GM23338 (cell line): ENCODE results near the gene THBS3. TPM values are rescaled to one million over a fixed set of nuclear protein-coding genes. Genes with fewer than 3 reads are reported as not detected.
A peak's percentile ranks its signal among the peaks of the same experiment; 100 is the strongest.

Experiments
- ATAC-seq: fragments of 200-7000 bp; cut with Tn5 transposase; 3 replicates; pipeline ENCODE4 v1.9.1; 2020
- DNase-seq: peaks from one replicate; pipeline ENCODE4 v3.0.0-alpha.2; 2015; ENCODE audit warnings: low spot score
- H2AFZ ChIP-seq: fragments of 200-600 bp; sonication (generic); 2 replicates; pipeline ENCODE4 v1.8.0; 2016; ENCODE audit warnings: antibody characterized with exemption, mild to moderate bottlenecking, moderate library complexity
- H3F3A ChIP-seq: fragments of 200-600 bp; sonication (generic); replicated peaks from 2 replicates; pipeline ENCODE4 v1.8.0; 2017; ENCODE audit warnings: antibody characterized with exemption, mixed run types, low read depth
- H3K27ac ChIP-seq: fragments of 200-600 bp; sonication (generic); 2 replicates; pipeline ENCODE4 v1.6.1; 2016; ENCODE audit warnings: low read depth
- H3K27me3 ChIP-seq: fragments of 200-600 bp; sonication (generic); 2 replicates; pipeline ENCODE4 v1.8.0; 2016; ENCODE audit warnings: mild to moderate bottlenecking, mixed run types, moderate library complexity; ENCODE audit not compliant: insufficient read depth
- H3K36me3 ChIP-seq: fragments of 200-600 bp; sonication (generic); 2 replicates; pipeline ENCODE4 v1.8.0; 2016; ENCODE audit warnings: mild to moderate bottlenecking; ENCODE audit not compliant: insufficient read depth
- H3K4me1 ChIP-seq: fragments of 200-600 bp; sonication (generic); 2 replicates; pipeline ENCODE4 v1.8.0; 2016; ENCODE audit warnings: mild to moderate bottlenecking, moderate library complexity; ENCODE audit not compliant: insufficient read depth
- H3K4me2 ChIP-seq: fragments of 200-600 bp; sonication (generic); 2 replicates; pipeline ENCODE4 v1.7.1; 2017; ENCODE audit warnings: mixed run types
- H3K4me3 ChIP-seq: fragments of 200-600 bp; sonication (generic); 2 replicates; pipeline ENCODE4 v1.6.1; 2016; ENCODE audit warnings: mixed run types
- H3K79me2 ChIP-seq: fragments of 200-600 bp; sonication (generic); replicated peaks from 2 replicates; pipeline ENCODE4 v1.8.0; 2017; ENCODE audit warnings: mild to moderate bottlenecking; ENCODE audit not compliant: insufficient read depth
- H3K9me2 ChIP-seq: fragments of 200-600 bp; sonication (generic); 2 replicates; pipeline ENCODE4 v1.8.0; 2017; ENCODE audit not compliant: insufficient read depth
- H4K20me1 ChIP-seq: fragments of 200-600 bp; sonication (generic); replicated peaks from 2 replicates; pipeline ENCODE4 v1.8.0; 2017; ENCODE audit warnings: mild to moderate bottlenecking; ENCODE audit not compliant: insufficient read depth
- H3K27ac Mint-ChIP-seq: 2 replicates; pipeline ENCODE4 v1.8.0; 2020; ENCODE audit warnings: inconsistent platforms, mild to moderate bottlenecking, moderate library complexity, mixed read lengths
- H3K27me3 Mint-ChIP-seq: 3 replicates; pipeline ENCODE4 v1.8.0; 2022; ENCODE audit warnings: low read depth, mild to moderate bottlenecking, moderate library complexity, mixed read lengths, inconsistent platforms; ENCODE audit not compliant: insufficient read depth, poor library complexity
- H3K36me3 Mint-ChIP-seq: 3 replicates; pipeline ENCODE4 v1.8.0; 2021; ENCODE audit warnings: low read depth, mild to moderate bottlenecking, inconsistent platforms, moderate library complexity, mixed read lengths
- H3K4me1 Mint-ChIP-seq: 3 replicates; pipeline ENCODE4 v1.8.0; 2020; ENCODE audit warnings: mild to moderate bottlenecking, inconsistent platforms, mixed read lengths
- H3K4me3 Mint-ChIP-seq: 3 replicates; pipeline ENCODE4 v1.8.0; 2021; ENCODE audit warnings: moderate library complexity, mild to moderate bottlenecking, inconsistent platforms, mixed read lengths
- H3K9me3 Mint-ChIP-seq: 3 replicates; pipeline ENCODE4 v1.8.0; 2020; ENCODE audit warnings: moderate library complexity, mild to moderate bottlenecking, inconsistent platforms, mixed read lengths
- CREB1 ChIP-seq: fragments of 250-450 bp; sonication (Bioruptor Pico); IDR thresholded peaks from 2 replicates; pipeline ENCODE4 v1.5.0; 2020; ENCODE audit warnings: low read depth, mild to moderate bottlenecking, moderate library complexity
- EZH2 ChIP-seq: fragments of 200-600 bp; sonication (generic); IDR thresholded peaks from one replicate; pipeline ENCODE4 v1.8.0; 2017; ENCODE audit warnings: antibody characterized with exemption, mild to moderate bottlenecking, low read depth; ENCODE audit not compliant: unreplicated experiment
- EZH2phosphoT487 ChIP-seq: fragments of 200-600 bp; sonication (generic); IDR thresholded peaks from one replicate; pipeline ENCODE4 v1.8.1; 2018; ENCODE audit warnings: antibody characterized with exemption; ENCODE audit not compliant: unreplicated experiment
- NANOG ChIP-seq: IDR thresholded peaks from 2 replicates; pipeline ENCODE4 v1.6.1; 2016; ENCODE audit warnings: antibody characterized with exemption, borderline replicate concordance
- POLR2AphosphoS5 ChIP-seq: IDR thresholded peaks from 2 replicates; pipeline ENCODE4 v1.6.1; 2016; ENCODE audit warnings: antibody characterized with exemption, low read depth
- STAT1 ChIP-seq: IDR thresholded peaks from one replicate; pipeline ENCODE4 v1.6.1; 2016; ENCODE audit warnings: antibody characterized with exemption; ENCODE audit not compliant: unreplicated experiment
- ZNF114 ChIP-seq: fragments of 250-450 bp; sonication (Bioruptor Pico); IDR thresholded peaks from 2 replicates; pipeline ENCODE4 v1.5.0; 2020; ENCODE audit warnings: mild to moderate bottlenecking, moderate library complexity
- ZNF331 ChIP-seq: fragments of 250-450 bp; sonication (Bioruptor Pico); IDR thresholded peaks from 2 replicates; pipeline ENCODE4 v1.5.0; 2020; ENCODE audit warnings: low read depth, mild to moderate bottlenecking, moderate library complexity
- ZNF462 ChIP-seq: fragments of 250-450 bp; sonication (Bioruptor Pico); IDR thresholded peaks from 2 replicates; pipeline ENCODE4 v1.5.0; 2020; ENCODE audit warnings: mild to moderate bottlenecking, moderate library complexity
- polyA plus RNA-seq: library from polyadenylated mRNA; unstranded; fragments of >200 nt; fragmentation: Nextera tagmentation; extraction: Ambion mirVana; gene quantifications from 2 replicates; pipeline ENCODE4 v1.2.1, GENCODE V29; 2016
- total RNA-seq: library from RNA; depleted of rRNA; stranded (reverse); fragments of >200 nt; shearing (Covaris generic); gene quantifications from 2 replicates; pipeline ENCODE4 v1.2.3, GENCODE V29; 2014
- TF ChIP-seq, protein P1 (sequence below): IDR thresholded peaks from 2 replicates; pipeline ENCODE4 v1.6.1; 2016; ENCODE audit warnings: antibody characterized with exemption
- TF ChIP-seq, protein P2 (sequence below), 2 experiments: fragments of 200-600 bp in 1 of 2; sonication (generic) in 1 of 2; conservative IDR thresholded peaks; 2 replicates each; pipeline versions ENCODE4 v1.5.1 to v1.6.1; 2016 to 2017; ENCODE audit warnings: antibody characterized with exemption in 2 of 2, low read depth in 2 of 2, mild to moderate bottlenecking in 2 of 2, moderate library complexity in 1 of 2

Gene THBS3
- total and polyA plus RNA-seq, 2 experiments from 2014 or later, result 1.2 to 4.3 TPM

DNA sequence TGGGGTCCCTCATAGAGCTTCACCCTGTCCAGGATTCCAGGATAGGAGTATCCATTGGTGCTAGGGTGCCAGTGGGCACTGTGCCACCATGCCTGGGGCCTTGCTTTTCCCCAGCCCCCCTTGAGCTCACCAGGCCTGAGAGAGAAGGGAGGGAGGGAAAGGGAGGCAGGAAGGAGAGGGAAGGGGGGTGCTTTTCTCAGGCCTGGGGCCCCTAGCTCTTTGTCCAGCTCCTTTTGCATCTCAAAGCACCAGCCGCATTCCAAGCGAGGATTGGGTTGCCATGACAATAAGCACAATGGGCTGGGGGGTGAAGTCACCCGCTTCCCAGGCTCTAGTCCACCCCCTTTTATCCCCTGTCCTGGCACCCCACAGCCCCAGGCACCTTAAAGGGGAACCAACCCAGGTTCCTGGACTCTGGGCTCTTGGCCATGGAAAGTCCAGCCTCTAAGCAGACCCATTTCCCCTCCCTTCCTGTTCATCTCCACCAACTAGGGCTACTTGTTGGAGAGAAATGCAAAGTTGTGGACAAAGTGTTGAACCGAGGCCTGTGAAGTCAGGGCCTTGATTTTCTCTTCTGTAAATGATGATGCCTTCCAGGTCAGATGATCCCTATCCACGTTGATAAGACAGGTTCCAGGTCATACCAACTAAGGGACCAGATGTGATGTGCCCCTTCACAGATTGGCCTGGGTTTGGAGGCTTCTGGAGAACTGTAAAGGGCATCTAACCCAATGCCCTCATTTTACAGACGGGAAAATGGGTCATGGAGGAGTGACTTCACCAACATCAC lies 11.4 kb downstream of the THBS3 start (continued):
- TF ChIP-seq ZNF331 (CRISPR knock-in tag), result no peak; the same call in 1 of the 2 replicates
- TF ChIP-seq, protein P1, sequence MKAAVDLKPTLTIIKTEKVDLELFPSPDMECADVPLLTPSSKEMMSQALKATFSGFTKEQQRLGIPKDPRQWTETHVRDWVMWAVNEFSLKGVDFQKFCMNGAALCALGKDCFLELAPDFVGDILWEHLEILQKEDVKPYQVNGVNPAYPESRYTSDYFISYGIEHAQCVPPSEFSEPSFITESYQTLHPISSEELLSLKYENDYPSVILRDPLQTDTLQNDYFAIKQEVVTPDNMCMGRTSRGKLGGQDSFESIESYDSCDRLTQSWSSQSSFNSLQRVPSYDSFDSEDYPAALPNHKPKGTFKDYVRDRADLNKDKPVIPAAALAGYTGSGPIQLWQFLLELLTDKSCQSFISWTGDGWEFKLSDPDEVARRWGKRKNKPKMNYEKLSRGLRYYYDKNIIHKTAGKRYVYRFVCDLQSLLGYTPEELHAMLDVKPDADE, result peak; percentile 61; the same call in 1 of the 2 replicates
- no peak for TF ChIP-seq STAT1
- TF ChIP-seq CREB1 (CRISPR knock-in tag), result 0 out of 2 replicates have a peak, but pooled peaks have one; percentile 14
- TF ChIP-seq NANOG, result no peak; the same call in 1 of the 2 replicates
- peak; percentile 68 for TF ChIP-seq POLR2AphosphoS5

GRCh38 chr1:155195201-155196102 lies 12.2 kb downstream of the THBS3 start:
- peaks cover 29% of the 10 kb centered on the region for H3K79me2 ChIP-seq
- H3K4me1 ChIP-seq, result peaks cover 21% of the 10 kb centered on the region
- Mint-ChIP-seq H3K4me3 (peak overlapping the region; percentile 97), H3K9me3 (peaks cover 3% of the 10 kb centered on the region; the same call in 1 of the 3 replicates), H3K27ac (peak overlapping the region; percentile 98), H3K36me3 (peaks cover 52% of the 10 kb centered on the region), H3K27me3 (peaks cover 55% of the 10 kb centered on the region), H3K4me1 (peaks cover 34% of the 10 kb centered on the region)
- H3K27me3 ChIP-seq, result no peaks in the 10 kb centered on the region
- H3K4me3 ChIP-seq, result peak overlapping the region; percentile 99
- H3K36me3 ChIP-seq, result peaks cover 36% of the 10 kb centered on the region
- ATAC-seq (no peak), DNase-seq (peak; percentile 55)
- H4K20me1 ChIP-seq, result peaks cover 25% of the 10 kb centered on the region
- no peak overlapping the region for H2AFZ ChIP-seq
- no peaks in the 10 kb centered on the region for H3K9me2 ChIP-seq
- peak overlapping the region; percentile 91 for H3K4me2 ChIP-seq
- peaks cover 45% of the 10 kb centered on the region for H3F3A ChIP-seq
- H3K27ac ChIP-seq, result peak overlapping the region; percentile 97
- TF ChIP-seq ZNF331 (CRISPR knock-in tag) (no peak), CREB1 (CRISPR knock-in tag) (no peak), ZNF462 (CRISPR knock-in tag) (no peak), EZH2phosphoT487 (no peak), POLR2AphosphoS5 (no peak), EZH2 (no peak), STAT1 (no peak), ZNF114 (CRISPR knock-in tag) (no peak)
- TF ChIP-seq, protein P2, sequence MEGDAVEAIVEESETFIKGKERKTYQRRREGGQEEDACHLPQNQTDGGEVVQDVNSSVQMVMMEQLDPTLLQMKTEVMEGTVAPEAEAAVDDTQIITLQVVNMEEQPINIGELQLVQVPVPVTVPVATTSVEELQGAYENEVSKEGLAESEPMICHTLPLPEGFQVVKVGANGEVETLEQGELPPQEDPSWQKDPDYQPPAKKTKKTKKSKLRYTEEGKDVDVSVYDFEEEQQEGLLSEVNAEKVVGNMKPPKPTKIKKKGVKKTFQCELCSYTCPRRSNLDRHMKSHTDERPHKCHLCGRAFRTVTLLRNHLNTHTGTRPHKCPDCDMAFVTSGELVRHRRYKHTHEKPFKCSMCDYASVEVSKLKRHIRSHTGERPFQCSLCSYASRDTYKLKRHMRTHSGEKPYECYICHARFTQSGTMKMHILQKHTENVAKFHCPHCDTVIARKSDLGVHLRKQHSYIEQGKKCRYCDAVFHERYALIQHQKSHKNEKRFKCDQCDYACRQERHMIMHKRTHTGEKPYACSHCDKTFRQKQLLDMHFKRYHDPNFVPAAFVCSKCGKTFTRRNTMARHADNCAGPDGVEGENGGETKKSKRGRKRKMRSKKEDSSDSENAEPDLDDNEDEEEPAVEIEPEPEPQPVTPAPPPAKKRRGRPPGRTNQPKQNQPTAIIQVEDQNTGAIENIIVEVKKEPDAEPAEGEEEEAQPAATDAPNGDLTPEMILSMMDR (conservative IDR thresholded peaks at IDR 0.05; ENCODE audit: low read depth in 2 of 2), result no peak
- TF ChIP-seq, protein P1, result no peak
